SK-N-SH treated with all-trans-retinoic acid at 6 μM for 48 hours (cell line): Measurements from ENCODE around the gene PCDH9.

Experiments used
- ARNTL ChIP-seq: fragments of 450-650 bp; formaldehyde crosslinking; IDR thresholded peaks from 2 replicates; pipeline ENCODE4 v1.5.0; 2020; ENCODE audit warnings: low read depth, mild to moderate bottlenecking, moderate library complexity, borderline replicate concordance
- BACH2 ChIP-seq: fragments of 250-450 bp; sonication (Bioruptor Pico); IDR thresholded peaks from 2 replicates; pipeline ENCODE4 v1.9.0; 2021; ENCODE audit warnings: mild to moderate bottlenecking, borderline replicate concordance
- CREB5 ChIP-seq: fragments of 250-450 bp; sonication (Bioruptor Pico); IDR thresholded peaks from 2 replicates; pipeline ENCODE4 v1.5.1; 2020; ENCODE audit warnings: low read depth, mild to moderate bottlenecking, moderate library complexity
- ESRRG ChIP-seq: fragments of 250-450 bp; sonication (Bioruptor Pico); IDR thresholded peaks from 2 replicates; pipeline ENCODE4 v1.6.1; 2021; ENCODE audit warnings: mild to moderate bottlenecking
- OSR1 ChIP-seq: fragments of 250-450 bp; sonication (Bioruptor Pico); IDR thresholded peaks from 2 replicates; pipeline ENCODE4 v1.8.0; 2022; ENCODE audit warnings: moderate library complexity, mild to moderate bottlenecking, inconsistent platforms
- PPARA ChIP-seq: fragments of 250-450 bp; sonication (Bioruptor Pico); IDR thresholded peaks from 2 replicates; pipeline ENCODE4 v1.5.0; 2020; ENCODE audit warnings: mild to moderate bottlenecking, borderline replicate concordance
- RARB ChIP-seq: fragments of 250-450 bp; sonication (Bioruptor Pico); IDR thresholded peaks from 2 replicates; pipeline ENCODE4 v1.8.0; 2021; ENCODE audit warnings: mild to moderate bottlenecking, moderate library complexity
- SNAI2 ChIP-seq: fragments of 250-450 bp; sonication (Bioruptor Pico); IDR thresholded peaks from 2 replicates; pipeline ENCODE4 v1.5.0; 2020; ENCODE audit warnings: mild to moderate bottlenecking, moderate library complexity
- TOX ChIP-seq: fragments of 250-450 bp; sonication (Bioruptor Pico); IDR thresholded peaks from 2 replicates; pipeline ENCODE4 v1.8.0; 2021; ENCODE audit warnings: mild to moderate bottlenecking, moderate library complexity, borderline replicate concordance
- ZFP3 ChIP-seq: fragments of 250-450 bp; sonication (Bioruptor Pico); IDR thresholded peaks from 2 replicates; pipeline ENCODE4 v1.5.0; 2020; ENCODE audit warnings: mild to moderate bottlenecking, moderate library complexity
- ZFP30 ChIP-seq: fragments of 450-650 bp; formaldehyde crosslinking; IDR thresholded peaks from 2 replicates; pipeline ENCODE4 v1.5.0; 2022; ENCODE audit warnings: mild to moderate bottlenecking, moderate library complexity
- ZNF565 ChIP-seq: fragments of 450-650 bp; formaldehyde crosslinking; conservative IDR thresholded peaks from 2 replicates; pipeline ENCODE4 v1.5.0; 2020; ENCODE audit warnings: low read depth, mild to moderate bottlenecking, moderate library complexity
- ZNF70 ChIP-seq: fragments of 450-650 bp; formaldehyde crosslinking; IDR thresholded peaks from 2 replicates; pipeline ENCODE4 v1.5.0; 2020; ENCODE audit warnings: mild to moderate bottlenecking, moderate library complexity
- TF ChIP-seq, protein P1 (sequence below): fragments of 250-450 bp; sonication (Bioruptor Pico); IDR thresholded peaks from 2 replicates; pipeline ENCODE4 v1.8.0; 2020; ENCODE audit warnings: mild to moderate bottlenecking, moderate library complexity, borderline replicate concordance

- TF ChIP-seq PPARA (no peak), ZNF70 (CRISPR knock-in tag) (no peak), ESRRG (CRISPR knock-in tag) (no peak), ARNTL (CRISPR knock-in tag) (no peak), ZFP3 (CRISPR knock-in tag) (no peak), ZFP30 (CRISPR knock-in tag) (no peak), OSR1 (no peak), CREB5 (CRISPR knock-in tag) (no peak), BACH2 (no peak), SNAI2 (CRISPR knock-in tag) (no peak), RARB (CRISPR knock-in tag) (no peak), TOX (CRISPR knock-in tag) (no peak), ZNF565 (CRISPR knock-in tag) (no peak)
- TF ChIP-seq, protein P1, sequence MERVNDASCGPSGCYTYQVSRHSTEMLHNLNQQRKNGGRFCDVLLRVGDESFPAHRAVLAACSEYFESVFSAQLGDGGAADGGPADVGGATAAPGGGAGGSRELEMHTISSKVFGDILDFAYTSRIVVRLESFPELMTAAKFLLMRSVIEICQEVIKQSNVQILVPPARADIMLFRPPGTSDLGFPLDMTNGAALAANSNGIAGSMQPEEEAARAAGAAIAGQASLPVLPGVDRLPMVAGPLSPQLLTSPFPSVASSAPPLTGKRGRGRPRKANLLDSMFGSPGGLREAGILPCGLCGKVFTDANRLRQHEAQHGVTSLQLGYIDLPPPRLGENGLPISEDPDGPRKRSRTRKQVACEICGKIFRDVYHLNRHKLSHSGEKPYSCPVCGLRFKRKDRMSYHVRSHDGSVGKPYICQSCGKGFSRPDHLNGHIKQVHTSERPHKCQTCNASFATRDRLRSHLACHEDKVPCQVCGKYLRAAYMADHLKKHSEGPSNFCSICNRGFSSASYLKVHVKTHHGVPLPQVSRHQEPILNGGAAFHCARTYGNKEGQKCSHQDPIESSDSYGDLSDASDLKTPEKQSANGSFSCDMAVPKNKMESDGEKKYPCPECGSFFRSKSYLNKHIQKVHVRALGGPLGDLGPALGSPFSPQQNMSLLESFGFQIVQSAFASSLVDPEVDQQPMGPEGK (CRISPR knock-in tag): no peak
Measured at GRCh38 chr13:66551128-66551527, 679.0 kb downstream of the PCDH9 start.
